H9 (cell line): Measurements from ENCODE around the gene LRRC15. TPM values are rescaled to one million over a fixed set of nuclear protein-coding genes. Genes with fewer than 3 reads are reported as not detected.

Experiments used
- DNase-seq: peaks from one replicate; pipeline ENCODE4 v3.0.0-alpha.2; 2017
- H2AFZ ChIP-seq: one replicate; pipeline ENCODE4 v1.6.1; 2013; ENCODE audit warnings: mild to moderate bottlenecking, low read length, control low read depth, moderate library complexity
- H2AK5ac ChIP-seq: 2 replicates; pipeline ENCODE4 v1.6.1; 2013; ENCODE audit warnings: low read length, control low read depth, mixed read lengths; ENCODE audit not compliant: insufficient read length
- H2BK120ac ChIP-seq: one replicate; pipeline ENCODE4 v1.6.1; 2013; ENCODE audit warnings: low read depth, mild to moderate bottlenecking, low read length, control low read depth, inconsistent platforms; ENCODE audit not compliant: poor library complexity, severe bottlenecking
- H2BK12ac ChIP-seq: 2 replicates; pipeline ENCODE4 v1.6.1; 2013; ENCODE audit warnings: low read length, control low read depth, mixed read lengths, low read depth; ENCODE audit not compliant: insufficient read length
- H2BK15ac ChIP-seq: 2 replicates; pipeline ENCODE4 v1.6.1; 2013; ENCODE audit warnings: low read depth, low read length, control low read depth
- H2BK20ac ChIP-seq: one replicate; pipeline ENCODE4 v1.6.1; 2013; ENCODE audit warnings: low read depth, mild to moderate bottlenecking, low read length, control low read depth, inconsistent platforms; ENCODE audit not compliant: poor library complexity, severe bottlenecking
- H2BK5ac ChIP-seq: 2 replicates; pipeline ENCODE4 v1.6.1; 2013; ENCODE audit warnings: low read length, control low read depth, mixed read lengths; ENCODE audit not compliant: insufficient read length
- H3K14ac ChIP-seq: 2 replicates; pipeline ENCODE4 v1.6.1; 2013; ENCODE audit warnings: low read length, control low read depth; ENCODE audit not compliant: insufficient read depth
- H3K18ac ChIP-seq: 2 replicates; pipeline ENCODE4 v1.6.1; 2013; ENCODE audit warnings: low read depth, mild to moderate bottlenecking, mixed read lengths, low read length, control low read depth; ENCODE audit not compliant: insufficient read length
- H3K23ac ChIP-seq: 2 replicates; pipeline ENCODE4 v1.6.1; 2013; ENCODE audit warnings: low read length, control low read depth, mixed read lengths, low read depth; ENCODE audit not compliant: insufficient read length
- H3K23me2 ChIP-seq: 2 replicates; pipeline ENCODE4 v1.6.1; 2013; ENCODE audit warnings: low read depth, mild to moderate bottlenecking, mixed read lengths, low read length, control low read depth; ENCODE audit not compliant: insufficient read length, poor library complexity, severe bottlenecking
- H3K27ac ChIP-seq: 2 replicates; pipeline ENCODE4 v1.5.1; 2013; ENCODE audit warnings: low read length, control low read depth, mixed read lengths, low read depth; ENCODE audit not compliant: insufficient read length
- H3K27me3 ChIP-seq: 2 replicates; pipeline ENCODE4 v1.6.1; 2013; ENCODE audit warnings: low read length, control low read depth, inconsistent platforms; ENCODE audit not compliant: insufficient read depth
- H3K4ac ChIP-seq: 2 replicates; pipeline ENCODE4 v1.6.1; 2013; ENCODE audit warnings: low read depth, mild to moderate bottlenecking, control low read depth, inconsistent platforms, low read length, moderate library complexity
- H3K4me1 ChIP-seq: 2 replicates; pipeline ENCODE4 v1.6.1; 2013; ENCODE audit warnings: low read length, control low read depth, inconsistent platforms; ENCODE audit not compliant: insufficient read depth
- H3K4me2 ChIP-seq: 2 replicates; pipeline ENCODE4 v1.6.1; 2013; ENCODE audit warnings: low read length, control low read depth, mixed read lengths; ENCODE audit not compliant: insufficient read length, insufficient read depth
- H3K56ac ChIP-seq: 2 replicates; pipeline ENCODE4 v1.6.1; 2013; ENCODE audit warnings: low read depth, mild to moderate bottlenecking, mixed read lengths, low read length, control low read depth; ENCODE audit not compliant: insufficient read length
- H3K79me1 ChIP-seq: 2 replicates; pipeline ENCODE4 v1.6.1; 2013; ENCODE audit warnings: low read depth, mild to moderate bottlenecking, moderate library complexity, low read length, control low read depth, inconsistent platforms; ENCODE audit not compliant: insufficient read depth, poor library complexity, severe bottlenecking
- H3K79me2 ChIP-seq: 2 replicates; pipeline ENCODE4 v1.6.1; 2013; ENCODE audit warnings: low read length, control low read depth, inconsistent platforms; ENCODE audit not compliant: insufficient read depth
- H3K9ac ChIP-seq: 2 replicates; pipeline ENCODE4 v1.6.1; 2013; ENCODE audit warnings: low read length, control low read depth, mixed read lengths; ENCODE audit not compliant: insufficient read length; ENCODE audit errors: extremely low read depth
- H3K9me3 ChIP-seq: one replicate; pipeline ENCODE4 v1.6.1; 2013; ENCODE audit warnings: low read depth, low read length, inconsistent platforms; ENCODE audit not compliant: control insufficient read depth
- H3T11ph ChIP-seq: one replicate; pipeline ENCODE4 v1.6.1; 2013; ENCODE audit warnings: mild to moderate bottlenecking, low read length, control low read depth, inconsistent platforms
- H4K20me1 ChIP-seq: one replicate; pipeline ENCODE4 v1.6.1; 2013; ENCODE audit not compliant: control insufficient read depth, insufficient read length, insufficient read depth
- H4K5ac ChIP-seq: 2 replicates; pipeline ENCODE4 v1.6.1; 2013; ENCODE audit warnings: low read depth, mild to moderate bottlenecking, mixed read lengths, low read length, control low read depth; ENCODE audit not compliant: insufficient read length
- H4K8ac ChIP-seq: replicated peaks from 2 replicates; pipeline ENCODE4 v1.6.1; 2013; ENCODE audit warnings: low read length, control low read depth, mixed read lengths, low read depth; ENCODE audit not compliant: insufficient read length
- H4K91ac ChIP-seq: 2 replicates; pipeline ENCODE4 v1.6.1; 2013; ENCODE audit warnings: low read depth, mild to moderate bottlenecking, moderate library complexity, mixed read lengths, low read length, control low read depth; ENCODE audit not compliant: insufficient read length
- H3K27ac Mint-ChIP-seq, 3 experiments: 2 replicates in 2 of 3; 3 replicates in 1 of 3; pipeline ENCODE4 v1.8.0; 2020 to 2021; ENCODE audit warnings: mixed read lengths in 3 of 3, mild to moderate bottlenecking in 1 of 3, moderate library complexity in 1 of 3
- H3K27me3 Mint-ChIP-seq: 2 replicates; pipeline ENCODE4 v1.8.0; 2021; ENCODE audit warnings: low read depth, mild to moderate bottlenecking, moderate library complexity, mixed read lengths
- H3K36me3 Mint-ChIP-seq, 3 experiments: 2 replicates in 2 of 3; 3 replicates in 1 of 3; pipeline ENCODE4 v1.8.0; 2020 to 2021; ENCODE audit warnings: low read depth in 3 of 3, mixed read lengths in 3 of 3; ENCODE audit not compliant: insufficient read depth in 1 of 3
- H3K4me1 Mint-ChIP-seq, 2 experiments: 2 replicates each; pipeline ENCODE4 v1.8.0; 2020; ENCODE audit warnings: mixed read lengths in 2 of 2
- H3K4me3 Mint-ChIP-seq, 2 experiments: 2 replicates in 1 of 2; 3 replicates in 1 of 2; pipeline ENCODE4 v1.8.0; 2020 to 2021; ENCODE audit warnings: mild to moderate bottlenecking in 2 of 2, mixed read lengths in 2 of 2, moderate library complexity in 1 of 2
- H3K9me3 Mint-ChIP-seq, 2 experiments: 2 replicates in 1 of 2; 3 replicates in 1 of 2; pipeline ENCODE4 v1.8.0; 2020; ENCODE audit warnings: mild to moderate bottlenecking in 2 of 2, mixed read lengths in 2 of 2, moderate library complexity in 1 of 2
- CTCF ChIP-seq: fragments of 200-600 bp; sonication (generic); conservative IDR thresholded peaks from 3 replicates; pipeline ENCODE4 v1.8.0; 2021; ENCODE audit warnings: antibody characterized with exemption, mild to moderate bottlenecking
- WGBS: extraction: QIAGEN DNeasy Blood & Tissue Kit; methylation state at CpG from one replicate; pipeline ENCODE4 v1.1.7; 2013; ENCODE audit warnings: missing lambda C conversion rate, low lambda C conversion rate, mixed read lengths; ENCODE audit not compliant: insufficient read length; ENCODE audit errors: extremely low coverage; 5-methylcytosine and 5-hydroxymethylcytosine counted together
- total RNA-seq: library from RNA; stranded (reverse); gene quantifications from 2 replicates; pipeline ENCODE4 v1.2.1, GENCODE V29; 2021

The LRRC15 gene
- total RNA-seq, 1 experiment from 2014 or later: 0.07 TPM

- no peaks in the 10 kb centered on the region for H3K79me2 ChIP-seq
- DNase-seq: no peak
- no peaks in the 10 kb centered on the region for H3K4me1 ChIP-seq
- no peak overlapping the region for H2BK20ac ChIP-seq
- Mint-ChIP-seq H3K4me3 (peak overlapping the region; percentile 60 to 77; a peak in 4 of 5 replicates), H3K36me3 (no peaks in the 10 kb centered on the region), H3K9me3 (no peaks in the 10 kb centered on the region; a peak in 1 of 5 replicates), H3K4me1 (peaks cover 28% of the 10 kb centered on the region in 2 experiments), H3K27ac (no peak overlapping the region), H3K27me3 (peaks cover 49% of the 10 kb centered on the region)
- H2BK5ac ChIP-seq: no peak overlapping the region
- H4K20me1 ChIP-seq: no peaks in the 10 kb centered on the region
- no peak overlapping the region for H4K5ac ChIP-seq
- H2BK12ac ChIP-seq: no peak overlapping the region
- H3T11ph ChIP-seq: no peak overlapping the region
- no peak overlapping the region for H3K56ac ChIP-seq
- H4K8ac ChIP-seq: no peak overlapping the region
- H3K18ac ChIP-seq: no peak overlapping the region
- H2BK15ac ChIP-seq: no peak overlapping the region
- H3K4me2 ChIP-seq: no peak overlapping the region
- H3K27me3 ChIP-seq: peaks cover 11% of the 10 kb centered on the region; the same call in 1 of the 2 replicates
- H3K79me1 ChIP-seq: no peaks in the 10 kb centered on the region
- H2BK120ac ChIP-seq: no peak overlapping the region
- TF ChIP-seq CTCF: no peak; the same call in 2 of the 3 replicates
- H3K9me3 ChIP-seq: no peaks in the 10 kb centered on the region
- H2AK5ac ChIP-seq: no peak overlapping the region
- no peak overlapping the region for H4K91ac ChIP-seq
- no peak overlapping the region for H3K4ac ChIP-seq
- no peak overlapping the region for H3K9ac ChIP-seq
- no peak overlapping the region for H2AFZ ChIP-seq
- no peak overlapping the region for H3K14ac ChIP-seq
- peaks cover 5% of the 10 kb centered on the region for H3K23me2 ChIP-seq
- no peak overlapping the region for H3K23ac ChIP-seq
- no CpG with 5 or more reads among the region's 15 CpGs for WGBS
- no peak overlapping the region for H3K27ac ChIP-seq
These were observed 35.6 kb downstream of the LRRC15 start for GRCh38 chr3:194333981-194334320.
